ENCODE results near the gene SPOCK3. TPM values are rescaled to one million over a fixed set of nuclear protein-coding genes. Genes with fewer than 3 reads are reported as not detected.

SPOCK3 gene
- total RNA-seq, 1 donor from 2014 or later: not detected

- Histone ChIP-seq H3K4me3 (no peak overlapping the region), H3K27me3 (no peaks in the 10 kb centered on the region), H3K36me3 (no peaks in the 10 kb centered on the region), H3K9me3 (no peaks in the 10 kb centered on the region), H3K4me1 (no peaks in the 10 kb centered on the region), H3K27ac (no peak overlapping the region)
- TF ChIP-seq, protein P1, sequence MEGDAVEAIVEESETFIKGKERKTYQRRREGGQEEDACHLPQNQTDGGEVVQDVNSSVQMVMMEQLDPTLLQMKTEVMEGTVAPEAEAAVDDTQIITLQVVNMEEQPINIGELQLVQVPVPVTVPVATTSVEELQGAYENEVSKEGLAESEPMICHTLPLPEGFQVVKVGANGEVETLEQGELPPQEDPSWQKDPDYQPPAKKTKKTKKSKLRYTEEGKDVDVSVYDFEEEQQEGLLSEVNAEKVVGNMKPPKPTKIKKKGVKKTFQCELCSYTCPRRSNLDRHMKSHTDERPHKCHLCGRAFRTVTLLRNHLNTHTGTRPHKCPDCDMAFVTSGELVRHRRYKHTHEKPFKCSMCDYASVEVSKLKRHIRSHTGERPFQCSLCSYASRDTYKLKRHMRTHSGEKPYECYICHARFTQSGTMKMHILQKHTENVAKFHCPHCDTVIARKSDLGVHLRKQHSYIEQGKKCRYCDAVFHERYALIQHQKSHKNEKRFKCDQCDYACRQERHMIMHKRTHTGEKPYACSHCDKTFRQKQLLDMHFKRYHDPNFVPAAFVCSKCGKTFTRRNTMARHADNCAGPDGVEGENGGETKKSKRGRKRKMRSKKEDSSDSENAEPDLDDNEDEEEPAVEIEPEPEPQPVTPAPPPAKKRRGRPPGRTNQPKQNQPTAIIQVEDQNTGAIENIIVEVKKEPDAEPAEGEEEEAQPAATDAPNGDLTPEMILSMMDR (IDR thresholded peaks at IDR 0.05): no peak
- DNase-seq (ENCODE audit: low spot score in 2 of 2): no peak
- intact Hi-C loops (cut with DNase I): no loop called here
These were observed 198.9 kb downstream of the SPOCK3 start for GRCh38 chr4:167035390-167035789.

GRCh38 chr4:167034983-167035382, 199.3 kb downstream of the SPOCK3 start:
- intact Hi-C loops (cut with DNase I): no loop called here
- no peaks in the 10 kb centered on the region for H3K27me3 ChIP-seq
- TF ChIP-seq, protein P1 (IDR thresholded peaks at IDR 0.05): no peak
- H3K4me1 ChIP-seq: no peaks in the 10 kb centered on the region
- H3K27ac ChIP-seq: no peak overlapping the region
- no peaks in the 10 kb centered on the region for H3K9me3 ChIP-seq
- no peak overlapping the region for H3K4me3 ChIP-seq
- no peaks in the 10 kb centered on the region for H3K36me3 ChIP-seq
- DNase-seq (ENCODE audit: low spot score in 2 of 2): no peak

- H3K27me3 ChIP-seq: no peaks in the 10 kb centered on the region
- no peaks in the 10 kb centered on the region for H3K9me3 ChIP-seq
- H3K27ac ChIP-seq: no peak overlapping the region
- no peak for DNase-seq (ENCODE audit: low spot score in 2 of 2)
- TF ChIP-seq, protein P1 (IDR thresholded peaks at IDR 0.05): no peak
- H3K4me3 ChIP-seq: no peak overlapping the region
- intact Hi-C loops (cut with DNase I): no loop called here
- H3K36me3 ChIP-seq: no peaks in the 10 kb centered on the region
- no peaks in the 10 kb centered on the region for H3K4me1 ChIP-seq
These were observed 201.4 kb downstream of the SPOCK3 start for GRCh38 chr4:167032871-167033270.

DNA sequence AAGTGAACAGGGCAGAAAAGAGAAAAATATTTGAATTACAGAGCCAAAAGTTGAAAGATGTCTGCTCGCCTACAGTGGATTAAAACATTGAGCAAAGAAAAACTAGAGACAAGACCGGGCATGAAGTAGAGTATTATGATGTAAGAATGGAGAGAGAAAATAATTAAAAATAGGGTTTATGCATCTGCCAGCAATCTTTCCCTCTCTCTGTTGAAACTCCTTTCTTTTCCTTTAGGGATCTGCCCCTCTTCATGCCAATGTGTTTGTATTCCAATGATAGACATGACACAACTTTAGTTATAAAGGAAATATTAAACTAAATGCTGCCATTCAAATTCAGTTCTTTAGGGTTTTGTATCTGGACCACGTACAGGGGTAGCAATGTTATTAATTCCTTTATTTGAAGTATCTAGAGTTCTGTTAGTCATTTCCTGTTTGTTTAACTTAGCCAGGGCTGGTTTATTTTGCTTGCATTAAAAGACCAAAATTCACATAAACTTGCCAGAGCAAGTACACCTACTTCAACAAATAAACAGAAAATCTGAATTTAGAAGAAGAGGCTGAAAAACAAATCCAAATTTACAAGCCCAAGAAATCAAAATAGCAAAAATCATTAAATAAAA, 202.6 kb downstream of the SPOCK3 start:
- TF ChIP-seq, protein P1 (IDR thresholded peaks at IDR 0.05): no peak
- Histone ChIP-seq H3K27ac (no peak overlapping the region), H3K9me3 (no peaks in the 10 kb centered on the region), H3K36me3 (no peaks in the 10 kb centered on the region), H3K4me3 (no peak overlapping the region), H3K27me3 (no peaks in the 10 kb centered on the region), H3K4me1 (no peaks in the 10 kb centered on the region)
- DNase-seq (ENCODE audit: low spot score in 2 of 2): no peak
- intact Hi-C loops (cut with DNase I): no loop called here

GRCh38 chr4:167028976-167029375, 205.3 kb downstream of the SPOCK3 start:
- Histone ChIP-seq H3K9me3 (no peaks in the 10 kb centered on the region), H3K27ac (no peak overlapping the region), H3K36me3 (no peaks in the 10 kb centered on the region), H3K27me3 (no peaks in the 10 kb centered on the region), H3K4me1 (no peaks in the 10 kb centered on the region), H3K4me3 (no peak overlapping the region)
- TF ChIP-seq, protein P1 (IDR thresholded peaks at IDR 0.05): no peak
- intact Hi-C loops (cut with DNase I): no loop called here
- DNase-seq (ENCODE audit: low spot score in 2 of 2): no peak

GRCh38 chr4:167025670-167026069, 208.6 kb downstream of the SPOCK3 start:
- Histone ChIP-seq H3K36me3 (no peaks in the 10 kb centered on the region), H3K4me1 (no peaks in the 10 kb centered on the region), H3K27me3 (no peaks in the 10 kb centered on the region), H3K27ac (no peak overlapping the region), H3K4me3 (no peak overlapping the region), H3K9me3 (no peaks in the 10 kb centered on the region)
- TF ChIP-seq, protein P1 (IDR thresholded peaks at IDR 0.05): no peak
- intact Hi-C loops (cut with DNase I): no loop called here
- DNase-seq (ENCODE audit: low spot score in 2 of 2): no peak

Measured in ascending aorta (tissue), 2 donors.